ENCODE data around the gene C2CD4D. TPM values are rescaled to one million over a fixed set of nuclear protein-coding genes. Genes with fewer than 3 reads are reported as not detected.

Gene C2CD4D
- total RNA-seq, 2 donors from 2014 or later, result 0.44 to 0.82 TPM

GRCh38 chr1:151790940-151791651 is 48.5 kb downstream of the C2CD4D start:
- no peaks in the 10 kb centered on the region for H3K9me3 ChIP-seq (ENCODE audit: control insufficient read depth, low read length)
- peak overlapping the region; percentile 100 for H3K4me3 ChIP-seq (ENCODE audit: low read length)
- no peaks in the 10 kb centered on the region for H3K9me3 Mint-ChIP-seq
- no peaks in the 10 kb centered on the region for H3K36me3 Mint-ChIP-seq (ENCODE audit: low read depth)
- peak overlapping the region; percentile 49 for H3K9ac ChIP-seq (ENCODE audit: extremely low read depth, low read length, poor library complexity, severe bottlenecking)
- no peaks in the 10 kb centered on the region for H3K36me3 ChIP-seq (ENCODE audit: control insufficient read depth, insufficient read depth, low read length)
- peak overlapping the region; percentile 82 for H3K4me3 Mint-ChIP-seq
- H3K27ac Mint-ChIP-seq, result peak overlapping the region; percentile 86
- H3K27ac ChIP-seq (ENCODE audit: low read depth, low read length), result peak overlapping the region; percentile 93
- H3K4me1 Mint-ChIP-seq, result peaks cover 9% of the 10 kb centered on the region
- H3K27me3 Mint-ChIP-seq (ENCODE audit: insufficient read depth), result no peaks in the 10 kb centered on the region
- WGBS, 2 experiments (ENCODE audit: insufficient coverage in 1 of 2, insufficient read length in 1 of 2), result 1% methylated on average over 17 to 52 of the region's 52 CpGs
- TF ChIP-seq CTCF (conservative IDR thresholded peaks at IDR 0.05), result no peak
- peaks cover 7% of the 10 kb centered on the region for H3K27me3 ChIP-seq (ENCODE audit: control insufficient read depth, insufficient read depth, low read length, poor library complexity, severe bottlenecking)
- DNase-seq, result peak; percentile 67
- no peaks in the 10 kb centered on the region for H3K4me1 ChIP-seq (ENCODE audit: control insufficient read depth, insufficient read depth, low read length)

- H3K9me3 Mint-ChIP-seq, result no peaks in the 10 kb centered on the region
- H3K4me3 ChIP-seq (ENCODE audit: low read length), result peak within 1 kb of the TSS; percentile 100
- H3K27me3 Mint-ChIP-seq (ENCODE audit: insufficient read depth), result no peaks in the 10 kb centered on the region
- peaks cover 9% of the 10 kb centered on the region for H3K4me1 Mint-ChIP-seq
- no peaks in the 10 kb centered on the region for H3K4me1 ChIP-seq (ENCODE audit: control insufficient read depth, insufficient read depth, low read length)
- peak within 1 kb of the TSS; percentile 93 for H3K27ac ChIP-seq (ENCODE audit: low read depth, low read length)
- no peaks in the 10 kb centered on the region for H3K9me3 ChIP-seq (ENCODE audit: control insufficient read depth, low read length)
- H3K36me3 Mint-ChIP-seq (ENCODE audit: low read depth), result no peaks in the 10 kb centered on the region
- peaks cover 7% of the 10 kb centered on the region for H3K27me3 ChIP-seq (ENCODE audit: control insufficient read depth, insufficient read depth, low read length, poor library complexity, severe bottlenecking)
- TF ChIP-seq CTCF (conservative IDR thresholded peaks at IDR 0.05), result peak; percentile 64
- peak within 1 kb of the TSS; percentile 86 for H3K27ac Mint-ChIP-seq
- no peaks in the 10 kb centered on the region for H3K36me3 ChIP-seq (ENCODE audit: control insufficient read depth, insufficient read depth, low read length)
- DNase-seq, result peak; percentile 99
- 0 to 1% methylated on average over 20 to 58 of the region's 58 CpGs for WGBS, 2 experiments (ENCODE audit: insufficient coverage in 1 of 2, insufficient read length in 1 of 2)
- H3K4me3 Mint-ChIP-seq, result peak within 1 kb of the TSS; percentile 82
- peak within 1 kb of the TSS; percentile 49 for H3K9ac ChIP-seq (ENCODE audit: extremely low read depth, low read length, poor library complexity, severe bottlenecking)
These were observed 49.3 kb downstream of the C2CD4D start, which contains the start of gene TDRKH for GRCh38 chr1:151790071-151790939. Gene TDRKH (minus strand): TSS chr1:151790500. CDS start chr1:151783022, 7,478 bp downstream.

Other genes starting within 250 kb of the C2CD4D start
- 10 to 100 TPM; 41.2 to 47.3 TPM for gene SNX27, start 227.8 kb downstream of the C2CD4D start, total RNA-seq
- under 1 TPM; 0.24 to 0.40 TPM for gene CELF3, start 123.0 kb downstream of the C2CD4D start, total RNA-seq
- not detected for gene RIIAD1, start 118.3 kb downstream of the C2CD4D start, total RNA-seq
- gene MRPL9, start 76.3 kb downstream of the C2CD4D start, total RNA-seq, result 10 to 100 TPM; 86.3 to 98.0 TPM
- 10 to 100 TPM; 14.9 to 15.0 TPM for gene TDRKH, start 49.3 kb downstream of the C2CD4D start, total RNA-seq
- not detected for gene LINGO4, start 34.4 kb downstream of the C2CD4D start, total RNA-seq
- gene RORC, start 8.0 kb downstream of the C2CD4D start, total RNA-seq, result not detected
- not detected for gene THEM5, start 13.9 kb upstream of the C2CD4D start, total RNA-seq
- gene THEM4, start 69.7 kb upstream of the C2CD4D start, total RNA-seq, result 10 to 100 TPM; 12.2 to 14.3 TPM
- gene S100A10, start 154.0 kb upstream of the C2CD4D start, total RNA-seq, result 100 to 1,000 TPM; 352 to 880 TPM
- 100 to 1,000 TPM; 163 to 248 TPM for gene S100A11, start 197.2 kb upstream of the C2CD4D start, total RNA-seq
- not detected for gene TCHHL1, start 249.2 kb upstream of the C2CD4D start, total RNA-seq